GM18861 (cell line): Measurements from ENCODE around the gene ARL5C.
"Not testable (repeated sequence)": the region's sequence is repeated elsewhere in the genome, so short reads cannot be mapped to it uniquely, and the experiment has no call there.

ENCODE experiments used
- ATAC-seq: cut with Tn5 transposase; IDR thresholded peaks from one replicate; pipeline ENCODE4 v1.9.1; 2021; ENCODE audit not compliant: unreplicated experiment

ARL5C gene

GRCh38 chr17:39141915-39142664 is 23.9 kb downstream of the ARL5C start:
- no peak for ATAC-seq

DNA sequence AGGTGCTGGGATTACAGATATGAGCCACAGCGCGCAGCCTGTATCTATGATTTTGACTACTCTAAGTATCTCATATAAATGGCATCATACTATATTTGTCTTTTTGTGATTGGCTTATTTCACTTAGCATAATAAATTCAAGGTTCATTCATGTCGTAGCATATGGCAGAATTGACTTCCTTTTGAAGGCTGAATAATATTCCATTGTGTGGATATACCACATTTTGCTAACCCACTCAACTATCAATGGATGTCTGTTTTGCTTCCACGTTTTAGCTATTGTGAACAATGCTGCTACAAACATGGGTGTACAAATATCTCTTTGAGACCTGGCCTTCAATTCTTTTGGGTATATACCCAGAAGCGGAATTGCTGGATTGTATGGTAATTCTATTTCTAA is 24.7 kb downstream of the ARL5C start:
- no peak for ATAC-seq

DNA sequence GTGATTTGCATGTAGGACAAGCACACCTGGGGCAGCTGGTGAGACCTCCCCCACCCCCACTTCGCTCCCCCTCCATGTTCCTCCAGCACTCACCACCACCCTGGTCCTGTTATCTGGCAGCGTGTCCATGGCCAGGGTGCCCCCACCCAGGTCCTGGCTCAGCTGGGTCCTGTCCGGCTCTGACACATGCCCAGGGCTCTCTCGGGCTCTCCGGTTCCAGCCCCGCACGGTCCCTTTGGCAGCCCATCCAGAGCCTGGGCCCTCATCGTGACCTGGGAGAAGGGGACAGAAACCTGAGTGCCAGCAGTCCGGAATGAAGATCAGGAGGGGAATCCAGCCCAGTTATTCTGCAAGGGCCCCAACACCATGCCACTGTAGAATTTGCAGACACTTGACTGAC is 26.4 kb downstream of the ARL5C start:
- ATAC-seq, result no peak

- no peak for ATAC-seq
Measured at GRCh38 chr17:39139161-39139511, 26.8 kb downstream of the ARL5C start.

DNA sequence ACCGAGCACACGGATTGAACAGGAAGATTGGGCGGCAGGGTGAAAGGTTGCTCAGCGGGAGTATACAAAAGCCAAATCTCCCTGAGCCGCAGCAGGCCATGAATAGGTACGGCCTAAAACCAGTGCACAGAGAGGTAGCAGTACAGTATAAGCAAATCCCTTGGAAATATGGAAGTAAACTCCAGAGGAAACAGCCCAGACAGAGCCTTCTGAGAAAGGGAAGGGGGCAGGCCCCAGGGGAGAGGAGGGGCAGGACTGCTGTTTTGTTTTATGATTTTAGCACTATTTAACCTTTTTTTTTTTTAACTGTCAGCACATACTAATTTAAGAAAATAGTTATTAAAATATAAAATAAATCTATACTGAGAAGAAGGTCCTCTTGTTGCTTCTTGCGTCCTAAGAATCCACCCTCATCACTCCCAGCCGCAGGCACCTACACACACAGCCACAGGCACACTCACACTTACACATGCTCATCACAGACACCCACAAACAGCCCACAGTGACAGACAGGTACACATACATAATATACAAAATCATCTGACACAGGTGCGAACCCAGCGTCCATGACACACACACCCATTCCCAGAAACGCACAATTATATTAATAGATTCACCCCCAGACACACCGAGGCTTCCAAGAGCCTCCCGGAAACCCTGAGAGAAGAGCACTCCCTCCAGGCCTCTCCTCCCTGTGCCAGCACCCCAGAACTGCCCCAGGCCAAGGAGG is 27.4 kb downstream of the ARL5C start:
- ATAC-seq, result no peak

DNA sequence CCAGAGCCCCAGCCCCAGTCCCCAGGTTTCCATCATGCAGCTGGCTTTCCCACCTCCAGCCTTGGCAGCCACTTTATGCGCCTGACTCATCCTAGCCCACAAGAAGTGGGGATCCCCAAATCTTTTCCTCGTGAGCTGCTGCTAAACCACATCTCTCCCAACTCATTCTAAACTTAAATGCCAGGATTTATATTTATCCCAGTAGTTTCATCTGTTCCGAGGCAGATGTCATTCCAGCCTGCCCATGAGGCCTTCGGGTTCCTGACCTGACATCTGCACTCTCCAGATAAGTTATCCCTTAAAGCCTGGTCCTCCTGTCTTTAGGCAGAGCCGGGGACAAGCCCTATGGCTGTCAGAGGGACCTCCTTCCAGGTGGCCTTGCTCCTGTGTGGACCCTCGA is 31.1 kb downstream of the ARL5C start:
- no peak for ATAC-seq

- ATAC-seq, result no peak
Measured at GRCh38 chr17:39132192-39132610, 33.8 kb downstream of the ARL5C start.

- no peak for ATAC-seq
Measured at GRCh38 chr17:39131616-39132015, 34.3 kb downstream of the ARL5C start.

- ATAC-seq, result no peak
Measured at GRCh38 chr17:39130205-39130604, 35.8 kb downstream of the ARL5C start.

GRCh38 chr17:39129544-39129943 is 36.4 kb downstream of the ARL5C start:
- not testable (repeated sequence) for ATAC-seq

DNA sequence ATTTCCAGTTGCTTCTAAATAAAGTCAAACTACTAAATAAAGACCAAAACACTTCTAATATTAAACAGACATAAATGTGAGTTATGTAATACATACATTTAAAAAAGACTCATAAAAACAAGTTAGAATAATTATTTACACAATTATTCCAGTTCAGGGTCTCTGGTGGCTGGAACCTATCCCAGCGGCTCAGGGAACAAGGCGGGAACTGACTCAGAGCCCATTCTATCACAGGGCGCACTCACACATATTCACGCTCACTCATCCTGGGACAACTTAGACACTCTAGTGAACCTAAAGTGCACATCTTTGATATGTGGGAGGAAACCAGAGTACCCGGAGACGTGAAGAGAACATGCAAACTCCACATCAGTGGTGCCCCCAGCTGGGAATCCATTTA is 39.5 kb downstream of the ARL5C start:
- ATAC-seq, result no peak

GRCh38 chr17:39125143-39125875 is 40.7 kb downstream of the ARL5C start:
- ATAC-seq, result no peak

DNA sequence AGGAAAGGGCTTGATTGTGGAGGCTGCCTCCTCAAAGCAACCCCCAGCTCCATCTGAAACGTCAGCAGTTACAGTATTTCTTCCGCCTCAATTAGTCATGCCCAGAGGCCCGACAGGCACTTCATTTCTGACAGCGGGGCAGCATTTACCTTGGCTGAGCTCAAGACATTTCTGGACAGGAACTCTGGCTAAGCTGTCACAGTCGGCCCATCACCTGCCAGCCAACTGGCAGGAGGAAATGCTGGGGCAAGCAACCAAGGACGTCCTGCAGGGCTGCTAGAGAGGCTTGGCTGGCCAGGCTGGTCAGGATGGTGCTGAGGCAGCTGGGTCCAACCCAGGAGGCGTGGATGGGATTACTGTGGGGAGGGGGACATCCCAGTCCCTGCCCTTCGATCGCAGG is 42.3 kb downstream of the ARL5C start:
- ATAC-seq, result no peak

DNA sequence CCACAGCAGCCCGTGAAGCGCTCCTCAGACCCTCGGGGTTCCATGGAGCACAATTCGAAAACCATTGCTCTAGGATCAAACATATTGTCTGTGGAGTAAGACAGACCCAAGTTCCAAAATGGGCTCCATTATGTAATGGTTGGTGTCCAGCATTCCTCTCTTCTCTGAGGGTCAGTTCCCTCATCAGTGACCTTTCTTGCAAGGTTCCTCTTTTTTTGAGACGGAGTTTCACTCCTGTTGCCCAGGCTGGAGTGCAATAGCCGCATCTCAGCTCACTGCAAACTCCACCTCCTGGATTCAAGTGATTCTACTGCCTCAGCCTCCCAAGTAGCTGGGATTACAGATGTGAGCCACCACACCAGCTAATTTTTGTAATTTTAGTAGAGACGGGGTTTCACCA is 43.0 kb downstream of the ARL5C start:
- ATAC-seq, result no peak

DNA sequence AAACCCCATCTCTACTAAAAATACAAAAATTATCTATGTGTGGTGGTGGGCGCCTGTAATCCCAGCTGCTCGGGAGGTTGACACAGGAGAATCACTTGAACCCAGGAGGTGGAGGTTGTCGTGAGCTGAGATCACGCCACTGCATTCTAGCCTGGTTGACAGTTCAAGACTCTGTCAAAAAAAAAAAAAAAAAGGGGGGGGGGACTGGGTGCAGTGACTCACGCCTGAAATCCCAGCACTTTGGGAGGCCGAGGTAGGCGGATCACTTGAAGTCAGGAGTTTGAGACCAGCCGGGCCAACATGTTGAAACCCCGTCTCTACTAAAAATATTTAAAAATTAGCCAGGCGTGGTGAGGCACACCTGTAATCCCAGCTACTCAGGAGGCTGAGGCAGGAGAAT is 44.0 kb downstream of the ARL5C start:
- ATAC-seq, result not testable (repeated sequence)

DNA sequence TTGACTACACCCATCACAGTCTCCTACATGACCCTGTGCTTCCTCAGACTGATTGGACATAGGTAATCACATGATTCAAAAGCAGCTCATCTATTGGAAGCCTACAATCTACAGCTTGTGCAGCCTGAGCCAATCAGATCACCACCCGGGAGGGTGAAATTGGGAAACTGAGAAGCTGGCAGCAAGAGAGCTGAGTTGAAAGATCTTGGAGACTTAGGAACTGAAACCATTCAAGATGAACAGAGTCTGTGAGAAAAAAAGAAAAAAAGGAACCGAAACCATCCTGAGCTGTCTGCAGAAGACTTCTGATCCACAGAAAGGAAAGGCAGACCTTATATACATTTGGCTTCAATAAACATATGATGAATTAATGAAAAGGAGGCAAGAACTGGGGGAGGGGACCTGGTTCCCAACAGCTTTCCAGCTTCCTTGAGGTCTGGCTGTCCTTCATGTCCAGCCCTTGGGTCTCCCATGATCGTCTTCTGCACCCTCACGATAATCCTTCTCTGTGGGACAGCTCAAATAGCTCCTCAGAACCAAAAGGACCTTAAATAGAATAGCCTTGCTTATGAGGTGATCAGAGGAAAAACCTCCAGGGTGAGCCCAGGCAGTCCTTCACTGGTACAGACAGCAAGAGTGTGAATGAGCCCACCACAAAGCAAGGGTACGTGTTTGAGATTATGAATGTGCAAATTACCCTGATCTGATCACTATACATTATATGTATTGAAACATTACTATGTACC is 47.1 kb downstream of the ARL5C start:
- ATAC-seq, result no peak

GRCh38 chr17:39116224-39116623 is 49.7 kb downstream of the ARL5C start:
- ATAC-seq, result no peak

GRCh38 chr17:39115135-39115534 is 50.8 kb downstream of the ARL5C start:
- ATAC-seq, result no peak

GRCh38 chr17:39114723-39115122 is 51.2 kb downstream of the ARL5C start:
- no peak for ATAC-seq

- no peak for ATAC-seq
Measured at GRCh38 chr17:39113871-39114270, 52.1 kb downstream of the ARL5C start.

DNA sequence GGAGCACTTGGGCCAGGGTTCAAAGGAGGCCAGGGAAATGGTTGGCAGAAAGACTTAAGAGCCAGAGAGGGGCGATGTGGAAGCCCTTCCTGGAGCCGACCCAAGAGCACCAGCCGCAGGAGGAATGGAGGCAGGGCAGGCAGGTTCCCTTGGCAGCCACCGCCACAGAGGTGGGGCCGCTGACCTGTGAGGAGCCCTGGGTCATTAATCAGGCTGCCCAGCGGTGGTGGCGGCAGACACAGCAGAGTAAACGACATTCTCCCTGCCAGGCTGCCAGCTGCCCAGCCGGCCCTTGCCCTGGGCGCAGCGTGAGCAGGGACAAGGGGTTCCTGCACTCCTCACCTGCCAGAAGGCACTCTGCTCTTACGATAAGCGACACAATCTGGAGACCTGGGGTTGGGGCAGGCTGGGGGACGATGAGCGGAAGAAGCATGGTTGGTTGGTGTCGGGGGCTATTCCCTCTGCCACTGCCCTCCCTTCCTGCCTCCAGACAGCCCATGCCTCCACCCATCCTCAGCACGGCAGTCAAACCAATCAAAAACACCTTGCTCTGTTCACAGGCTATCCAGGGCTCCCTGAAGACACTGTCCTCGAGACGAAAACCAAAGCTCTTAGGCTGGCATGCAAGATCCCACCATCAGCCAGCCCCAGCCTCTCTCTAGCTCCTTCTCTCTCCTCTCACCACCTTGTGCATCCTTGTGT is 55.4 kb downstream of the ARL5C start:
- ATAC-seq, result no peak
